Muscle of back (tissue), 11 donors: ENCODE data around the gene KCNE1. TPM values are rescaled to one million over a fixed set of nuclear protein-coding genes. Genes with fewer than 3 reads are reported as not detected.

Experiments used
- DNase-seq, 3 donors: peaks; one replicate each; pipeline versions ENCODE4 v3.0.0 to v3.0.0-alpha.2; 2013
- polyA plus RNA-seq, 10 donors: library from polyadenylated mRNA; unstranded; fragments of 120-200 nt; gene quantifications; one replicate each; pipeline ENCODE4 v1.2.1, GENCODE V29; 2013; ENCODE audit not compliant: insufficient read length in 10 of 10

Gene KCNE1
- polyA plus RNA-seq, 10 donors = 0.15 to 0.83 (median 0.35) TPM; not detected in 1

GRCh38 chr21:34536311-34536710, 24.3 kb upstream of the KCNE1 start:
- no peak for DNase-seq

- DNase-seq = no peak
Measured at GRCh38 chr21:34535886-34536285, 23.9 kb upstream of the KCNE1 start.

- DNase-seq = no peak
Measured at GRCh38 chr21:34534522-34534921, 22.5 kb upstream of the KCNE1 start.

GRCh38 chr21:34533938-34534337, 21.9 kb upstream of the KCNE1 start:
- DNase-seq = no peak

GRCh38 chr21:34531399-34531798, 19.4 kb upstream of the KCNE1 start:
- no peak for DNase-seq

- DNase-seq = peak; percentile 30 to 84 (median 32)
Measured at GRCh38 chr21:34530261-34530660, 18.3 kb upstream of the KCNE1 start.

- no peak for DNase-seq
Measured at GRCh38 chr21:34528131-34528561, 16.1 kb upstream of the KCNE1 start.

- peak; percentile 92 to 99 (median 96) for DNase-seq
Measured at GRCh38 chr21:34526618-34527290, 14.7 kb upstream of the KCNE1 start.

GRCh38 chr21:34526241-34526617, 14.2 kb upstream of the KCNE1 start:
- DNase-seq = no peak

GRCh38 chr21:34524646-34525601, 12.9 kb upstream of the KCNE1 start:
- peak in 2 of 3 donors; percentile 49 to 69 for DNase-seq

- DNase-seq = no peak
Measured at GRCh38 chr21:34523019-34523555, 11.1 kb upstream of the KCNE1 start.

GRCh38 chr21:34522284-34522683, 10.3 kb upstream of the KCNE1 start:
- DNase-seq = no peak

- DNase-seq = no peak
Measured at GRCh38 chr21:34521561-34521960, 9.6 kb upstream of the KCNE1 start.

GRCh38 chr21:34520764-34521508, 8.9 kb upstream of the KCNE1 start:
- no peak for DNase-seq

GRCh38 chr21:34520281-34520680, 8.3 kb upstream of the KCNE1 start:
- DNase-seq = no peak

GRCh38 chr21:34519694-34520093, 7.7 kb upstream of the KCNE1 start:
- DNase-seq = no peak

- DNase-seq = no peak
Measured at GRCh38 chr21:34519016-34519415, 7.0 kb upstream of the KCNE1 start.

GRCh38 chr21:34518301-34518700, 6.3 kb upstream of the KCNE1 start:
- no peak for DNase-seq

GRCh38 chr21:34517491-34518245, 5.7 kb upstream of the KCNE1 start:
- DNase-seq = no peak

- DNase-seq = no peak
Measured at GRCh38 chr21:34517039-34517438, 5.0 kb upstream of the KCNE1 start.

GRCh38 chr21:34514576-34515115, 2.6 kb upstream of the KCNE1 start:
- no peak for DNase-seq
